BLaER1 (cell line): Measurements from ENCODE around the gene CEP164.

Source experiments
- H3K27ac ChIP-seq: shearing (Covaris generic); formaldehyde crosslinking; 2 replicates; pipeline ENCODE4 v1.8.1; 2022
- H3K27me3 ChIP-seq: shearing (Covaris generic); formaldehyde crosslinking; 2 replicates; pipeline ENCODE4 v1.8.1; 2022
- H3K36me3 ChIP-seq: shearing (Covaris generic); formaldehyde crosslinking; 2 replicates; pipeline ENCODE4 v1.8.1; 2022
- H3K4me1 ChIP-seq: shearing (Covaris generic); formaldehyde crosslinking; 2 replicates; pipeline ENCODE4 v1.8.1; 2022
- H3K4me2 ChIP-seq: shearing (Covaris generic); formaldehyde crosslinking; 2 replicates; pipeline ENCODE4 v1.8.1; 2022
- H3K4me3 ChIP-seq: shearing (Covaris generic); formaldehyde crosslinking; 2 replicates; pipeline ENCODE4 v1.8.1; 2022
- H3K9ac ChIP-seq: shearing (Covaris generic); formaldehyde crosslinking; 2 replicates; pipeline ENCODE4 v1.8.1; 2022
- H3K9me3 ChIP-seq: shearing (Covaris generic); formaldehyde crosslinking; 2 replicates; pipeline ENCODE4 v1.8.1; 2022
- H4K20me1 ChIP-seq: shearing (Covaris generic); formaldehyde crosslinking; 2 replicates; pipeline ENCODE4 v1.8.1; 2022
- Cebpa-rat ChIP-seq: shearing (Covaris generic); IDR thresholded peaks from 2 replicates; pipeline ENCODE4 v1.8.1; 2022

The CEP164 gene

GRCh38 chr11:117354550-117354949 is 26.9 kb downstream of the CEP164 start:
- H3K27ac ChIP-seq = no peak overlapping the region
- H3K9ac ChIP-seq = no peak overlapping the region
- peaks cover 62% of the 10 kb centered on the region for H3K36me3 ChIP-seq
- no peaks in the 10 kb centered on the region for H3K4me1 ChIP-seq
- H3K4me2 ChIP-seq = no peak overlapping the region
- H3K9me3 ChIP-seq = no peaks in the 10 kb centered on the region
- H3K27me3 ChIP-seq = no peaks in the 10 kb centered on the region
- no peak for TF ChIP-seq Cebpa-rat
- H4K20me1 ChIP-seq = no peaks in the 10 kb centered on the region
- no peak overlapping the region for H3K4me3 ChIP-seq

GRCh38 chr11:117356126-117356890 is 28.7 kb downstream of the CEP164 start:
- Histone ChIP-seq H3K27ac (no peak overlapping the region), H3K27me3 (no peaks in the 10 kb centered on the region), H3K9me3 (no peaks in the 10 kb centered on the region), H3K9ac (no peak overlapping the region), H4K20me1 (no peaks in the 10 kb centered on the region), H3K4me1 (peaks cover under 1% of the 10 kb centered on the region), H3K36me3 (peaks cover 72% of the 10 kb centered on the region), H3K4me3 (no peak overlapping the region), H3K4me2 (no peak overlapping the region)
- no peak for TF ChIP-seq Cebpa-rat

GRCh38 chr11:117361432-117361831 is 33.8 kb downstream of the CEP164 start:
- Histone ChIP-seq H3K9ac (no peak overlapping the region), H3K4me1 (peaks cover 8% of the 10 kb centered on the region), H3K9me3 (no peaks in the 10 kb centered on the region), H3K27me3 (no peaks in the 10 kb centered on the region), H3K27ac (no peak overlapping the region), H4K20me1 (no peaks in the 10 kb centered on the region), H3K4me2 (peak overlapping the region; percentile 4; the same call in 1 of the 2 replicates), H3K4me3 (no peak overlapping the region), H3K36me3 (peaks cover 59% of the 10 kb centered on the region)
- TF ChIP-seq Cebpa-rat = no peak

DNA sequence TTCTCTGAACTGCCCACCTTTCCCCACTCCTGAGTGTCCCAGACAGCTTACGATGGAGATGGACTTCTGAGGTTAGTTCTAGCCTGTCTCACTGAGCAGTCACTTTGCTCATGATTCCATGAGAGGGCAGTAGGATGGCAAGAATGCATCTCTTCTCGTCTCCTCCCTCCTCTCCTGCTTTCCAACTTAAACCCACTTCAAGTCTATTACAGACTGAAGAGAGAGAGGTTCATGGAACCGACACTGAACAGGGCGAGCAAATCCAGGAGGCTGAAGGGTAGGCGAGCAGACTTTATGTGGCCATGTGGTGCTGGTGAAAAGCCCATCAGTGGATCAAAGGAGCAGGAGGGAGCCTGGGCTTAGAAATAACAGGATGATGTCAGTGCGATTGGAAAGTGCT is 38.6 kb downstream of the CEP164 start:
- Histone ChIP-seq H3K4me3 (no peak overlapping the region), H4K20me1 (no peaks in the 10 kb centered on the region), H3K9ac (no peak overlapping the region), H3K9me3 (no peaks in the 10 kb centered on the region), H3K27me3 (no peaks in the 10 kb centered on the region), H3K36me3 (peaks cover 47% of the 10 kb centered on the region), H3K4me2 (no peak overlapping the region), H3K4me1 (peaks cover 8% of the 10 kb centered on the region), H3K27ac (no peak overlapping the region)
- TF ChIP-seq Cebpa-rat = no peak

- Histone ChIP-seq H4K20me1 (no peaks in the 10 kb centered on the region), H3K36me3 (peaks cover 50% of the 10 kb centered on the region)
These were observed 39.2 kb downstream of the CEP164 start for GRCh38 chr11:117366875-117367274.

GRCh38 chr11:117369534-117369933 is 41.9 kb downstream of the CEP164 start:
- peaks cover 55% of the 10 kb centered on the region for H3K36me3 ChIP-seq
- H3K9me3 ChIP-seq = no peaks in the 10 kb centered on the region
- H3K4me1 ChIP-seq = no peaks in the 10 kb centered on the region
- H3K27me3 ChIP-seq = no peaks in the 10 kb centered on the region
- H3K4me2 ChIP-seq = no peak overlapping the region
- H3K9ac ChIP-seq = no peak overlapping the region
- no peak for TF ChIP-seq Cebpa-rat
- H4K20me1 ChIP-seq = no peaks in the 10 kb centered on the region
- no peak overlapping the region for H3K27ac ChIP-seq
- H3K4me3 ChIP-seq = no peak overlapping the region

More at GRCh38 chr11:117366875-117367274, 39.2 kb downstream of the CEP164 start:
- Histone ChIP-seq H3K9me3 (no peaks in the 10 kb centered on the region), H3K27ac (no peak overlapping the region), H3K4me3 (no peak overlapping the region), H3K9ac (no peak overlapping the region), H3K4me1 (peaks cover 2% of the 10 kb centered on the region), H3K4me2 (no peak overlapping the region), H3K27me3 (no peaks in the 10 kb centered on the region)
- TF ChIP-seq Cebpa-rat = no peak

GRCh38 chr11:117371453-117371852 is 43.8 kb downstream of the CEP164 start:
- H3K9ac ChIP-seq = no peak overlapping the region
- H3K4me1 ChIP-seq = no peaks in the 10 kb centered on the region
- H3K9me3 ChIP-seq = no peaks in the 10 kb centered on the region

GRCh38 chr11:117374316-117375055 is 46.8 kb downstream of the CEP164 start:
- Histone ChIP-seq H3K4me2 (no peak overlapping the region), H3K9me3 (no peaks in the 10 kb centered on the region), H3K4me1 (no peaks in the 10 kb centered on the region), H3K27me3 (no peaks in the 10 kb centered on the region), H3K27ac (no peak overlapping the region), H3K4me3 (no peak overlapping the region), H4K20me1 (no peaks in the 10 kb centered on the region), H3K36me3 (peaks cover 55% of the 10 kb centered on the region), H3K9ac (no peak overlapping the region)
- TF ChIP-seq Cebpa-rat = no peak

More at GRCh38 chr11:117371453-117371852, 43.8 kb downstream of the CEP164 start:
- Histone ChIP-seq H4K20me1 (no peaks in the 10 kb centered on the region), H3K4me2 (no peak overlapping the region), H3K27me3 (no peaks in the 10 kb centered on the region), H3K36me3 (peaks cover 53% of the 10 kb centered on the region), H3K4me3 (no peak overlapping the region), H3K27ac (no peak overlapping the region)
- TF ChIP-seq Cebpa-rat = no peak

GRCh38 chr11:117375960-117376359 is 48.3 kb downstream of the CEP164 start:
- Histone ChIP-seq H3K4me1 (no peaks in the 10 kb centered on the region), H3K36me3 (peaks cover 59% of the 10 kb centered on the region), H3K27me3 (no peaks in the 10 kb centered on the region), H3K9me3 (no peaks in the 10 kb centered on the region), H3K4me2 (no peak overlapping the region), H3K27ac (no peak overlapping the region), H3K9ac (no peak overlapping the region), H3K4me3 (no peak overlapping the region), H4K20me1 (no peaks in the 10 kb centered on the region)
- TF ChIP-seq Cebpa-rat = no peak

DNA sequence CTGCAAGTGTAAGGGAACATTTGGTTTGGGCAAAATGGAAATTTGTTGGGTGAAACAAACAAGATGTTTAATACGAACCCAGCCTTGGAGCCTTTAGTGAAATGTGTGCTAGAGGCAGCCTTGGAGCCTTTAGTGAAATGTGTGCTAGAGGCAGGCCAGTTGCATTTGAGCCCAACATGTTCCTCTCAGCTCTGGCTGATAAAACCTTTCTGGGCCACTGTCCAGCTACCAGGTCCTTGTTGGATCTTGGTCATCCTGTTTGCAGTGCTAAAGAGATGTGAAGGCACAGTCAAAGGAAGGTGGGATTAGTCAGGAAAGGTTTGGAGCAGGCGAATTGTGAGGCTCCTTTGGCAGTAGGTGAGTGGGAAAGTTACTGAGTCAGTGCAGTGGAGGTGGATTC is 48.9 kb downstream of the CEP164 start:
- 0 out of 2 replicates have a peak, but pooled peaks cover 2% of the 10 kb centered on the region for H3K4me1 ChIP-seq
- no peaks in the 10 kb centered on the region for H3K9me3 ChIP-seq
- H3K4me3 ChIP-seq = no peak overlapping the region
- H3K27me3 ChIP-seq = no peaks in the 10 kb centered on the region
- peaks cover 59% of the 10 kb centered on the region for H3K36me3 ChIP-seq
- H3K27ac ChIP-seq = no peak overlapping the region
- no peaks in the 10 kb centered on the region for H4K20me1 ChIP-seq
- H3K9ac ChIP-seq = no peak overlapping the region
- H3K4me2 ChIP-seq = no peak overlapping the region
- TF ChIP-seq Cebpa-rat = no peak
